ENCODE measurements around the gene IGF2BP2.

The IGF2BP2 gene

GRCh38 chr3:185730550-185730949 is 94.3 kb downstream of the IGF2BP2 start:
- Histone ChIP-seq H3K9ac (ENCODE audit: low read depth, low read length, poor library complexity) (no peak overlapping the region), H4K91ac (ENCODE audit: low read depth, low read length, poor library complexity) (no peak overlapping the region), H3K79me1 (ENCODE audit: low read depth, low read length) (peaks cover 8% of the 10 kb centered on the region), H3K4me3 (ENCODE audit: low read length in 2 of 2) (no peak overlapping the region), H3K23ac (ENCODE audit: low read depth, low read length, poor library complexity) (no peak overlapping the region), H2AFZ (ENCODE audit: low read length) (no peak overlapping the region), H3K27me3 (ENCODE audit: control insufficient read depth in 3 of 3, insufficient read depth in 3 of 3, low read depth in 1 of 3, low read length in 3 of 3) (no peaks in the 10 kb centered on the region), H4K8ac (ENCODE audit: low read depth, low read length) (no peak overlapping the region), H3K36me3 (replicated peaks in 1 of 2; ENCODE audit: control insufficient read depth in 2 of 2, insufficient read depth in 2 of 2, low read length in 2 of 2) (peaks cover 0 to 4% of the 10 kb centered on the region in 2 donors), H3K18ac (ENCODE audit: low read length) (no peak overlapping the region), H3K4ac (ENCODE audit: low read length) (no peak overlapping the region), H3K27ac (replicated peaks; ENCODE audit: low read length) (no peak overlapping the region), H3K14ac (ENCODE audit: low read length) (no peak overlapping the region), H2BK12ac (ENCODE audit: low read length) (no peak overlapping the region), H2BK120ac (ENCODE audit: low read depth, low read length) (no peak overlapping the region), H2BK15ac (ENCODE audit: low read length) (no peak overlapping the region), H2BK5ac (ENCODE audit: low read length) (no peak overlapping the region), H3K9me3 (replicated peaks in 1 of 2; ENCODE audit: control insufficient read depth in 2 of 2, insufficient read depth in 1 of 2, low read depth in 1 of 2, low read length in 2 of 2) (no peaks in the 10 kb centered on the region), H3K4me2 (ENCODE audit: insufficient read depth, low read length, poor library complexity, severe bottlenecking) (no peak overlapping the region), H2AK5ac (ENCODE audit: low read depth, low read length) (no peak overlapping the region), H3K4me1 (ENCODE audit: control insufficient read depth in 2 of 2, insufficient read depth in 1 of 2, low read depth in 1 of 2, low read length in 2 of 2) (peaks cover 7 to 19% of the 10 kb centered on the region in 2 donors)
- DNase-seq (ENCODE audit: low spot score), result no peak
- WGBS, 2 donors (ENCODE audit: extremely low coverage in 2 of 2, insufficient read length in 2 of 2, insufficient replicate concordance in 1 of 2), result no CpG with 5 or more reads among the region's 8 CpGs

GRCh38 chr3:185729337-185730055 is 95.3 kb downstream of the IGF2BP2 start:
- Histone ChIP-seq H3K9me3 (replicated peaks in 1 of 2; ENCODE audit: control insufficient read depth in 2 of 2, insufficient read depth in 1 of 2, low read depth in 1 of 2, low read length in 2 of 2) (no peaks in the 10 kb centered on the region), H3K79me1 (ENCODE audit: low read depth, low read length) (peaks cover 10% of the 10 kb centered on the region), H2BK15ac (ENCODE audit: low read length) (no peak overlapping the region), H3K9ac (ENCODE audit: low read depth, low read length, poor library complexity) (no peak overlapping the region), H3K4me3 (ENCODE audit: low read length in 2 of 2) (no peak overlapping the region), H3K23ac (ENCODE audit: low read depth, low read length, poor library complexity) (no peak overlapping the region), H3K18ac (ENCODE audit: low read length) (no peak overlapping the region), H4K8ac (ENCODE audit: low read depth, low read length) (no peak overlapping the region), H3K4ac (ENCODE audit: low read length) (no peak overlapping the region), H2BK120ac (ENCODE audit: low read depth, low read length) (no peak overlapping the region), H4K91ac (ENCODE audit: low read depth, low read length, poor library complexity) (no peak overlapping the region), H3K4me2 (ENCODE audit: insufficient read depth, low read length, poor library complexity, severe bottlenecking) (no peak overlapping the region), H2BK12ac (ENCODE audit: low read length) (no peak overlapping the region), H3K14ac (ENCODE audit: low read length) (no peak overlapping the region), H2AFZ (ENCODE audit: low read length) (no peak overlapping the region), H2AK5ac (ENCODE audit: low read depth, low read length) (no peak overlapping the region), H3K27me3 (ENCODE audit: control insufficient read depth in 3 of 3, insufficient read depth in 3 of 3, low read depth in 1 of 3, low read length in 3 of 3) (no peaks in the 10 kb centered on the region), H3K36me3 (replicated peaks in 1 of 2; ENCODE audit: control insufficient read depth in 2 of 2, insufficient read depth in 2 of 2, low read length in 2 of 2) (peaks cover 0 to 4% of the 10 kb centered on the region in 2 donors), H3K4me1 (ENCODE audit: control insufficient read depth in 2 of 2, insufficient read depth in 1 of 2, low read depth in 1 of 2, low read length in 2 of 2) (peaks cover 7 to 24% of the 10 kb centered on the region in 2 donors), H2BK5ac (ENCODE audit: low read length) (no peak overlapping the region), H3K27ac (replicated peaks; ENCODE audit: low read length) (no peak overlapping the region)
- no peak for DNase-seq (ENCODE audit: low spot score)
- WGBS, 2 donors (ENCODE audit: extremely low coverage in 2 of 2, insufficient read length in 2 of 2, insufficient replicate concordance in 1 of 2), result no CpG with 5 or more reads among the region's 7 CpGs

- no peak overlapping the region for H4K91ac ChIP-seq (ENCODE audit: low read depth, low read length, poor library complexity)
- H3K36me3 ChIP-seq (replicated peaks in 1 of 2; ENCODE audit: control insufficient read depth in 2 of 2, insufficient read depth in 2 of 2, low read length in 2 of 2), result peaks cover 0 to 4% of the 10 kb centered on the region in 2 donors
- no peak overlapping the region for H2BK5ac ChIP-seq (ENCODE audit: low read length)
- H3K4ac ChIP-seq (ENCODE audit: low read length), result no peak overlapping the region
- peaks cover 10% of the 10 kb centered on the region for H3K79me1 ChIP-seq (ENCODE audit: low read depth, low read length)
- no peaks in the 10 kb centered on the region for H3K27me3 ChIP-seq (ENCODE audit: control insufficient read depth in 3 of 3, insufficient read depth in 3 of 3, low read depth in 1 of 3, low read length in 3 of 3)
- no peak overlapping the region for H2BK120ac ChIP-seq (ENCODE audit: low read depth, low read length)
- H3K9ac ChIP-seq (ENCODE audit: low read depth, low read length, poor library complexity), result no peak overlapping the region
- H3K14ac ChIP-seq (ENCODE audit: low read length), result no peak overlapping the region
- peaks cover 7 to 25% of the 10 kb centered on the region in 2 donors for H3K4me1 ChIP-seq (ENCODE audit: control insufficient read depth in 2 of 2, insufficient read depth in 1 of 2, low read depth in 1 of 2, low read length in 2 of 2)
- no peak overlapping the region for H2AFZ ChIP-seq (ENCODE audit: low read length)
- no peak overlapping the region for H2BK12ac ChIP-seq (ENCODE audit: low read length)
- no peak overlapping the region for H3K18ac ChIP-seq (ENCODE audit: low read length)
- H4K8ac ChIP-seq (ENCODE audit: low read depth, low read length), result no peak overlapping the region
- no peak overlapping the region for H3K4me3 ChIP-seq (ENCODE audit: low read length in 2 of 2)
- no peak for DNase-seq (ENCODE audit: low spot score)
- no CpG with 5 or more reads among the region's 10 CpGs for WGBS, 2 donors (ENCODE audit: extremely low coverage in 2 of 2, insufficient read length in 2 of 2, insufficient replicate concordance in 1 of 2)
- no peak overlapping the region for H2BK15ac ChIP-seq (ENCODE audit: low read length)
- no peaks in the 10 kb centered on the region for H3K9me3 ChIP-seq (replicated peaks in 1 of 2; ENCODE audit: control insufficient read depth in 2 of 2, insufficient read depth in 1 of 2, low read depth in 1 of 2, low read length in 2 of 2)
- H3K23ac ChIP-seq (ENCODE audit: low read depth, low read length, poor library complexity), result no peak overlapping the region
- no peak overlapping the region for H2AK5ac ChIP-seq (ENCODE audit: low read depth, low read length)
- H3K27ac ChIP-seq (replicated peaks; ENCODE audit: low read length), result no peak overlapping the region
- no peak overlapping the region for H3K4me2 ChIP-seq (ENCODE audit: insufficient read depth, low read length, poor library complexity, severe bottlenecking)
Measured at GRCh38 chr3:185728630-185729336, 96.1 kb downstream of the IGF2BP2 start.

- Histone ChIP-seq H3K4me3 (ENCODE audit: low read length in 2 of 2) (no peak overlapping the region), H3K79me1 (ENCODE audit: low read depth, low read length) (peaks cover 10% of the 10 kb centered on the region), H2BK12ac (ENCODE audit: low read length) (no peak overlapping the region), H2BK15ac (ENCODE audit: low read length) (no peak overlapping the region), H3K4me2 (ENCODE audit: insufficient read depth, low read length, poor library complexity, severe bottlenecking) (no peak overlapping the region), H2BK5ac (ENCODE audit: low read length) (no peak overlapping the region), H3K36me3 (replicated peaks in 1 of 2; ENCODE audit: control insufficient read depth in 2 of 2, insufficient read depth in 2 of 2, low read length in 2 of 2) (peaks cover 0 to 4% of the 10 kb centered on the region in 2 donors), H3K18ac (ENCODE audit: low read length) (no peak overlapping the region), H3K14ac (ENCODE audit: low read length) (no peak overlapping the region), H2AK5ac (ENCODE audit: low read depth, low read length) (no peak overlapping the region), H4K8ac (ENCODE audit: low read depth, low read length) (no peak overlapping the region), H2BK120ac (ENCODE audit: low read depth, low read length) (no peak overlapping the region), H4K91ac (ENCODE audit: low read depth, low read length, poor library complexity) (no peak overlapping the region), H3K23ac (ENCODE audit: low read depth, low read length, poor library complexity) (no peak overlapping the region), H3K27me3 (ENCODE audit: control insufficient read depth in 3 of 3, insufficient read depth in 3 of 3, low read depth in 1 of 3, low read length in 3 of 3) (no peaks in the 10 kb centered on the region), H3K27ac (replicated peaks; ENCODE audit: low read length) (no peak overlapping the region), H3K9ac (ENCODE audit: low read depth, low read length, poor library complexity) (no peak overlapping the region), H3K9me3 (replicated peaks in 1 of 2; ENCODE audit: control insufficient read depth in 2 of 2, insufficient read depth in 1 of 2, low read depth in 1 of 2, low read length in 2 of 2) (no peaks in the 10 kb centered on the region), H2AFZ (ENCODE audit: low read length) (no peak overlapping the region), H3K4ac (ENCODE audit: low read length) (no peak overlapping the region), H3K4me1 (ENCODE audit: control insufficient read depth in 2 of 2, insufficient read depth in 1 of 2, low read depth in 1 of 2, low read length in 2 of 2) (peaks cover 7 to 25% of the 10 kb centered on the region in 2 donors)
- no CpG with 5 or more reads among the region's 9 CpGs for WGBS, 2 donors (ENCODE audit: extremely low coverage in 2 of 2, insufficient read length in 2 of 2, insufficient replicate concordance in 1 of 2)
- no peak for DNase-seq (ENCODE audit: low spot score)
Measured at GRCh38 chr3:185727873-185728272, 97.0 kb downstream of the IGF2BP2 start.

Data from neuronal stem cell (in vitro differentiated cells).